NCI-H748 (cell line): Measurements from ENCODE around the gene AEN.
A peak's percentile ranks its signal among the peaks of the same experiment; 100 is the strongest.

Experiments used
- DNase-seq: peaks from one replicate; lab custom pipeline; 2025; ENCODE audit not compliant: unreplicated experiment; lab: John Stamatoyannopoulos, UW

The AEN gene

DNA sequence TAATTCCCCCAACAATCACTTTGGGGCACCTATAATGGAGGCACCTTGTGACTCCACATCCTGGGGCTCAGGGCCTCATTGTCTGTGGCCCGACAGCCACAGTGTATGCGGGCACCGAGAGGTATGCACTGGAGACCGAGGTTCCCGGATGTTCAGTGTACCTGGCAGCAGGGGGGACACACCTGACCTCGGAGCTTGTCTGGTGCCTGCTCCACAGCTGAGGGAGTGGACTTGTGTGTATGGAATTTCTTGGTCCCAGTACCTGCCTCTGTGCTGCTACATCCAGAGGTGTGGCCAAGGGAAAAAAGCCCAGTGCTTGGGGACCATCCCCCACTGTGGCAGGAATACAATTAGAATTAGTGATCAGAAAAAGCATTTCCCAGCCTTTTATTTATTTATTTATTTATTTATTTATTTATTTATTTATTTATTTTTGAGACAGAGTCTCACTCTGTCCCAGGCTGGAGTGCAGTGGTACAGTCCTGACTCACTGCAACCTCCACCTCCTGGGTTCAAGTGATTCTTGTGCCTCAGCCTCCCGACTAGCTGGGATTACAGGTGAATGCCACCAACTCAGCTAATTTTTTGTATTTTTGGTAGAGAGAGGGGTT lies 8.8 kb upstream of the AEN start:
- DNase-seq, result no peak

DNA sequence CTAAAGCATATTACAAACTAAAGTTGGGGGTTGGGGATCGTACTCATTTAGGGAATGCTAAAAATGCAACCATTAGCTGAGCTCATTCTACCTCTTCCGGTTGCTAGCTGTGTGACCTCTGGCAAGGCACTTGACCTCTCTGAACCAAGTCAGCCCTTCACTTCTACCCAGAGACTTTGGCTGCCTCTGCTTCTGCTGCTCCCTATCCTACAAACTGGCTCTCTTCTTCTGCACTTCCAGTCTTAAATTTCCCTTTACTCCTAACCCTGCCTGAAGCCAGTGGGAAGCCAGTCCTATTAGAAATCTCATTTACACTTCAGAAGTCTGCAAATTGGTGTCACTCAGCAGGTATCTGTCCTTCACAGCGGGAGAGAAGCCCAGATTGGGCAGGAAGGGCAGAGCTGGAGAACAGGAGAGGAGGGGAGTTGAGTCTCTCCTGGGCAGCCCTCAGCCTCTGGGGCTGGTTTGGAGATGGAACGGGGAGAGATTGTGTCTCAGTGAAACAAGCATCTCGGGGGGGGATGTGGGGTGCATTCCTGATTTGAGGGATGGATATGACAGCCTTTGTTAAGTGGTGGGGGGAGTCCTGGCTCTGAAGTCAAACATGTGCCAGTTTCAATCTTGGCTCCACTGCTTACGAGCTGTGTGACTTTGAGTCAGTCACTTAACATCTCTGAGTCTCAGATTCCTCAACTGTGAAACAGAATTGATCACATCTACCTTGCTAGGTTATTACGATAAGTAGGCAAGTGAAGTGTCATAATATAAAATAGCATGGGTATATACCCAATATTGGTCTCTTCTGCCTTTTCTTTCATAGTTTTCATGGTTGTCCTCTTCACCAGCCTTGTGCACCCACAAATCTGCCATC lies 7.8 kb upstream of the AEN start:
- DNase-seq, result no peak

DNA sequence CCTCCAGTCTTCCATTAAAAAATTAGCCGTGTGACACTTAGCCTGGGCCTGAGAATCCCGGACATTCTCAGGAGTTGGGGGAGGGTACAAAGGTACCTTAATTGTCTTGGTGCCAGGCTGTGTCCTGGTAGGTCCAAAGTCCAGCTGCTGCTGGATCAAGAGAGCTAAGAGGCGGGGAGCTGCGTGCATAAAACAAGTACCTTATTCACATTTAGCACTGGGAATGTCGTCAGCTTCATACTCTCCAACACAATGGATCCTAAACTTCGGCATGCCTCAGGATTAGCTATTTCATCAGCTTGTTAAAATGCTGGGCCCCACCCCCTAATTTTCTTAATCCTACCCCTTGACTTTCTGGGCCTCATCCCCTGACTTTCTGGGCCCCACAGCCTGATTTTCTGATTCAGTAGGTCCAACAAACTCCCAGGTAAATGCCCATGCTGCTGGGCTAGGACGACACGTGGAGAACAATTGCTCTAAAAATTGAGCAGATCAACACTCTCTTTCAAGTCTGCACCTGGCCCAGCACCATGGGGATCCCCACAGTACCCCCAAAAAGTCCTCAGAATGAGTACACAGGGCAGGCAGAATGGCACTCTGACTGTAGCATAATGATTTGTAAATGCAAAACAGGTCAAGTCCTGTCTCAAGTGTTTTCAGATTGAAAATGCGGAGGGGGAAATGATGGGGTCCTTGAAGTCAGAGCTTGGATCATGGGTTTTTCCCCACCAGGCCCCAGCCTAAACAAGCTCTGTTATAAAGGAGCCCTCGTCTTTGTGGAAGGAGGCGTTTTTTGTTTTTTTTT lies 5.6 kb upstream of the AEN start:
- DNase-seq, result no peak

DNA sequence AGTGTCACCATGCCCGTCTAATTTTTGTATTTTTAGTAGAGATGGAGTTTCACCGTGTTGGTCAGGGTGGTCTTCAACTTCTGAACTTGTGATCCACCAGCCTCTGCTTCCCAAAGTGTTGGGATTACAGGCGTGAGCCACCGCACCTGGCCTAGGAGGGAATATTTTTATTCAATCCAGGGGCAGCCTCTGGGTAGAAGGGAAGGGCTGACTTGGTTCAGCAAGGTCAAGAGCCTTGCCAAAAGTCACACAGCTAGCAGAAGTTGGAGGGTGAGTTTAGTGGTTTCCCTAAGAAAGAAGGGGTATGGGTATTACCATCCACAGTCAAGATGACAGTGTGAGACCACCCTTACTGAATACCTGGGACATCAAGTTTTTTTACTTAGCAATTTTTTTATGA lies 4.9 kb upstream of the AEN start:
- DNase-seq, result no peak

DNA sequence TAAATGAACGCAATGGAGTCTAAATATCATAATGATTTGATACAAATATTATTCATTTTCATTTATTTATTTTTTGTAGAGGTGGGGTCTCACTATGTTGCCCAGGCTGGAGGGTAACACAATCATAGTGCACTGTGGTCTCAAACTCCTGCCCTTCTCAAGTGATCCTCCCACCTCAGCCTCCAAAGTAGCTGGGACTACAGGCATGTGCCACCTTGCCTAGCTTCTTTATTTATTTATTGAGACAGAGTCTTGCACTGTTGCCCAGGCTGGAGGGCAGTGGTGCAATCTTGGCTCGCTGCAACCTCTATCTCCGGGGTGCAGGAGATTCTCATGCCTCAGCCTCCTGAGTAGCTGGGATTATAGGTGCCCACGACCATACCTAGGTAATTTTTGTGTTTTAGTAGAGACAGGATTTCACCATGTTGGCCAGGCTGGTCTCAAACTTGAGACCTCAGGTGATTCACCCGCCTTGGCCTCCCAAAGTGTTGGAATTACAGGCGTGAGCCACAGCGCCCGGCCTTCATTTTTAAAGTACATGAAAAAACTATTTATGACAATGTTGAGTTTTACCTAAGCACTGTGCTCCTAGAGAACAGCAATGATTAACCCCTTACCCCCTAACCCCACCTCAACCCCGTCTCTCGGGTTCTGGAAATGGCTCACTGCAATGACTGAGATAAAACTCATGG lies 4.0 kb upstream of the AEN start:
- no peak for DNase-seq

DNA sequence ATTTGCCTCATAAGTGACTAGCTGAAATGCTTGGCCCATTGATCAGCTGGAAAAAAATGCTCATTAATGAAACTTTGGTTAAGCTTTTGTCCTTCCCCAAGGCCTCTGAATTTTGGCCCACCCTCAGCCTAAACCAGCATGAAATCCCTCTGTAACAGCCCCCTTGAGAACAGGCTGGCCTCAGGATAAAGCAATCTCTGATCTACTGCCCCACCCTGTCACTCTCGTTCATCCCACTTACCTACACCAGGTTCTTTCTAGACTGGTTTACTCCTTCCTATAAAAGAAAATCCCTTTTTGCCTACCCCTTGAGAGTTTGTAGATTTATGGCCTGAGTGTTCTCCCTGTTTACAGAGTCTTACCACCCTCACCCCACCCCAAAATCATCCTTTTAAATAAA lies 3.4 kb upstream of the AEN start:
- no peak for DNase-seq

DNA sequence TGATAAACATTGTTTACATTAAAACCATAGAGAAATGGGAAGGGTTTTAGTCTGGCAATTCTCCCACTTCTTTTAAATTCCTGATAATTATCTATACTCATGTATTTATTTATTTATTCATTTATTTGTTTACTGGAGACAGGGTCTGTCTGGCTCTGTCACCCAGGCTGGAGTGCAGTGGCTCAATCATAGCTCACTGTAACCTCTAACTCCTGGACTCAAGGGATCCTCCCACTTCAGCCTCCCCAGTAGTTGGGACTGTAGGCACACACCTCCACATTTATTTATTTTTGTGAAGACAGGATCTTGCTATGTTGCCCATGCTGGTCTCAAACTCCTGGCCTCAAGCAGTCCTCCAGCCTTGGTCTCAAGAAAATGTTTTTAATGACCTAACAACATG lies 2.5 kb upstream of the AEN start:
- DNase-seq, result no peak

DNA sequence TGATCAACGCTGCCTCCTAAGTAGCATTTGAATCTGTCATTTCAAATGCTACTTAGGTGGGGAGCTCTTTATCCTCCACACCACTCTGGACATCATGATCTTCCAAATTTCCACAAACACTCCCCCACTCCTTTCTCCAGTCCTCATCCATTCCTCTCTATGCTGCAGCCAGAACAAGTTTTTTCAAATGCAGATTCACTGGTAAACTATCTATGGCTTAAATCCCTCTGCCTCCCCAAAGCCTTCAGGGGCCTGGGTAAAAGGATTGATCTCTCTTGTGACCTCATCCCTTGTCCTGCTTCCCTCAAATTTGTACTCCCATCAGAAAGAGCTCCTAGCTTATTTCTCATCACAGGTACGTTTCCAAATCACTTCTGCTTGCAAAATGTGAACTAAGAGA lies 1.3 kb upstream of the AEN start:
- DNase-seq, result no peak

DNA sequence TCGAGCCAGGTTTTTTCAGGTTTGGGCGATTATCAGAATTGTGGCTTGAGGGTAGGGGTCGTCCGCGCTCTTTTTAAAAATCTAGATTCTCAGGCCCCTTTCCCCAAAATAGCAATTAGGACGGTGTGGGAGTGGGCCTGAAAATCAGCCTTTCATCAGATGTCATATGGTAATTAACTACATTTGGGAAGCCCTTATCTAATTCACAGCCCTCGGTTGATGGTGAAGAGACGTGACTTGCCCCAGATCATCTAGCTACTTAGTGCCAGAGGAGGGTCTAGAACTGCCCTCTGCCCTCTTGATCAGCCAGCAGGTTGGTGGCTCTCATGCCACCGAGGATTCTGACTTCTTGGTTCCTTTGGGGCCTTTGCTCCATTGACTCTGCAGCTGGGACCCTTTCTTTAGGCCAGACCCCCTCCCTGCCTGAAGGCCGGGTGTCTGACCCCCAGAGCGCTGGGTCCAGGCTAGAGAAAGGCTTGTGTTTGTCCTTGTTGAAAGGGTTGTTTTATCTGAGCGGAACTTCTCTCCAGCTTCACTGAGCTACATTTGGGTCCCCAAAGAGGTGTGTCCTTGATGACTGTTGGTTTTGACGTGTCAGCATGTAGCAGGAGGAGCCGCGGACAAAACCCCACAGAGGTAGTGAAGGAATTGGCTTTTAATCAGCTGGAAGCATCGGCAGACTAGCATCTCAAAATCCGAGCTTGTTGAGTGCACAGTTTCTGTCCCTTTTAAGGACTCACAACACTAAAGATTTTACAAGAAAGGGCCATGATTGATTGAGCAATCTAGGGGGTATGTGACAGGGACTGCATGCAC lies 857 bp downstream of the AEN start:
- peak; percentile 30 for DNase-seq

DNA sequence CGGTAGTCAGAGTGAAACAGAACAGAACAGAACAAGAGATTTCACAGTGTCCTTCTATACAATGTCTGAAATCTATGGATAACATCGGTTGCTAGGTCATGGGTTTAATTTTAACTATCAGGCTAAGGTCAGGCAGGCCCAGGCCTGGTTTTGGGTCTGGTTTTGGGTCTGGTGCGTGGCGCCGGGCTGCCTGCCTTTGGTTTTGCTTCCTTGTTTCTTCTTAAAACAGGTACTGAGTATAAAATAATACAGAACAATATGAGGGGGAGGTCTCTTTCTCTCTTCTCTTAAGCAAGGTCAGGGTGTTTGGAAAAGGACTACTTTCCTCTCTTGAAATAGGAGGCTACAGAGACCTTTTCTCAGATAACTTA lies 1.4 kb downstream of the AEN start:
- DNase-seq, result no peak

DNA sequence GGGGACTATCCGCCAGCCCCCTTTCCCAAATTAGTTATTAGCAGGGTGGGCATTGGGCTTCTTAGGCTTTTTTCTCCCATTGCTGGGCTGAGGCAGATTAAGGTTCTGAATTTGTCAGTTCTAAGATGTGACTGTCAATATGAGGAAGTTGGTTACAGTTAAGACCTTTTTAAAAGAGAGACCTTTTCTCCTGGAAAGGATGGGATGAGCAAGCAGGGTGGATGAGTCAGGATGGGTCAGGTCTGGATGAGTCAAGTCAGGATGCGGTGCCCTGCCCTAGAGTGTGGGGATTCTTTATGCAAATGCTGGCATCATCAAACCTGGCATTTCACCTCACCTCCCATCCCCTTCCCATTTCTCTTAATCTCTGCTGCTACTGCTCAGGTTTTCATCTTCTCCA lies 1.9 kb downstream of the AEN start:
- no peak for DNase-seq

DNA sequence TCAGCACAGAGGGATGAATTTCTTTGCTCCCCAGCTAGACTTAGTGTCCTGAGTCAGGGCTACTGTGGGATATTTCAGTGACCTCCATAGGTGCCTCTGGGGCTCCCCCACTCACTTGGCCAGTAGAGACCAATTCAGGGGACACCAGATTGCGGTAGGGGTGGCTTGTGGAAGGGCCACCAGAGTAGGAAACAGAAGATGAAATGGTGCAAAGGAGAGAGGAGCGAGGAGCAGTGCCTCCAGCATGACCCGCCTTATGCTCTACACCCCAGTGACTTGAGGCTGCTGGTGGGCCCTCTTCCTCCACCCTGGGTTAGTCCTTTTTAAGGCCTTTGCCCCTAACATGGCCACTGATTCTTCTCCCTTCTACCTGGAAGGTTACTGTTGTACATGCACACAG lies 2.5 kb downstream of the AEN start:
- DNase-seq, result no peak

DNA sequence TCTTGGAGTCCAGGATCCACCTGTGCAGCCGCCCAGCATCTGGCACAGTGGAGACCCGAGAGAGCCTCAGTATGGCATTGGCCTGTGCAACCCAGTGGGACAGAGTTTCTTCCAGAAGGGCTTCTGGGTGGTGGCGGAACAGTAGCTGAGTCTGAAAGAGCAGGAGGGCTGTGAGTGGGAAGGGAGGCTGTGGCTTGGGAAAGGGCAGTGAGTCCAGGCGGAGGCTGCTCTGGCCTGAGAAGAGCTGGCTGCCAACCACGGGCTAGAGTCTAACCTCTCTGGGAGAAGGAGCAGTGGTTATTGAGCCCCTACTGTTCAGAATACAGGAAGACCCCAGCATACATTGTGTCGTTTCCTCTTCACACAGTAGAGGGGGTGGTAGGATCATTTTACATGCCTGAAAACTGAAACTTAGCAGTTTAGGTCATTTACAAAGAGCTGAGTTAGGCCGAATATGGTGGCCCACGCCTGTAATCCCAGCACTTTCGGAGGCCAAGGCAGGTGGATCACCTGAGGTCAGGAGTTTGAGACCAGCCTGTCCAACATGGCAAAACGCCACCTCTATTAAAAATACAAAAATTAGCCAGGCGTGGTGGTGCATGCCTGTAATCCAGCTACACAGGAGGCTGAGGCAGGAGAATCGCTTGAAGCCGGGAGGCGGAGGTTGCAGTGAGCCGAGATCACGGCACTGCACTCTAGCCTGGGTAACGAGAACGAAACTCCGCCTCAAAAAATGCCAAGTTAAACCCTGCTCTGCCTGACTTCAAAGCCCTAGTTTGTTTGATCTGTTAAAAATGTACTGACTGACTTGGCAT lies 3.2 kb downstream of the AEN start:
- DNase-seq, result no peak

DNA sequence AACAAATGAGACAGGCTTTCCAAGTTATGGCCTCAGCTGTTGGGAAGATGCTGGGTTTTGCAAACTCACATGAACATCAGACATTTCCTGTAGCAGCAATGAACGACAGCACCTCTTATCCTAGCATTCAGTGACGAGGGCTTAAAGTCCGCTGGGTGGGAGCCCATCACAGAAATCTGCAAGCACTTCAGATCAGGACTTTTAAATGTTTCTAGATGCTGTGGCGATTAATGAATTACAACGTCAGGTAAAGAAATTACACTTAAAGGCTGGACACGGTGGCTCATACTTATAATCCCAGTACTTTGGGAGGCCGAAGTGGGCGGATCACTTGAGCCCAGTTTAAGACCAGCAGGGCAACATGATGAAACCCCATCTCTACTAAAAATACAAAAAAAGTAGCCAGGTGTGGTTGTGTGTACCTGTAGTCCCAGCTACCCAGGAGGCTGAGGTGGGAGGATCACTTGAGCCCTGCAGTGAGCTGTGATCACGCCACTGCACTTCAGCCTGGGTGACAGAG lies 3.9 kb downstream of the AEN start:
- no peak for DNase-seq

DNA sequence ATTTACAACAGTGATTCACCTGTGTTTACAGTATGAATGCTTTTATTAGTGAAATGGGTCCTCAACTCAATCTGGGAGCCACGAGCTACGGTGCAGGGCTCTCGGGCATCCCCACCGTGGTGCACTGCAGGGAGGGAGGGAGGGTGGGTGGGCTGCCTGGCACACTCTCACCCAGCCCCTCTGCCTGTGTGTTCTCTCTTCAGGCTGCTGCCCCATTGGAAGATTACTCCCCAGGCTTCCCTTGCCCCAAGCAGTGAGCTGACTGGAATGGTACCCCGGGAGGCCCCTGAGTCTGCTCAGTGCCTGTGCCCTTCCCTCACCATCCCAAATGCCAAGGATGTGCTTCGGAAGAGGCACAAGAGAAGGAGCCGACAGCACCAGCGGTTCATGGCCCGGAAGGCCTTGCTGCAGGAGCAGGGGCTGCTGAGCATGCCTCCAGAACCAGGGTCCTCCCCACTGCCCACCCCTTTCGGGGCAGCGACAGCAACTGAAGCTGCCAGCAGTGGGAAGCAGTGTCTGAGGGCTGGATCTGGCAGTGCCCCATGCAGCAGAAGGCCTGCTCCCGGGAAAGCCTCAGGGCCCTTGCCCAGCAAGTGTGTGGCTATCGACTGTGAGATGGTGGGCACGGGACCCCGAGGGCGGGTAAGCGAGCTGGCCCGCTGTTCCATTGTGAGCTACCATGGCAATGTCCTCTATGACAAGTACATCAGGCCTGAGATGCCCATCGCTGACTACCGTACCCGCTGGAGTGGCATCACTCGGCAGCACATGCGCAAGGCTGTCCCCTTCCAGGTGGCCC lies 5.0 kb downstream of the AEN start:
- no peak for DNase-seq

DNA sequence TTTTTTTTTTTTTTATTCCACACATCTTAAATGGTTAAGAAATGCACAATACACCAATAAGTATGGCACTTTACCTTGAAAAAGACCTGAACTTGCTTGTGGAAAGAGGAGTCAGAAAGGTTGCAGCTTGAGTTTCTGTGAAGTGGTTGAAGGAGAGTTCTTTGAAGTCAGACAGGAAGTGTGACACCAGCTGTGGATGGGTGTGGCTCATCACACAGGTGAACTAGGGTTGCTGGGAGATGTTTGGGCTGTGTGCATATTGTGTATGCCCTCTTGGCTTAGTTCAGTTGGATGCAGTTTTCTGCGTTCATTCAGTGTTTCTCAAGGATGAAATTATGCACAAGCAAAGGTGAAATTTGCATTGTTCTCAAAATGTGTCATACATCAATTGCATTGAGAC lies 6.3 kb downstream of the AEN start:
- DNase-seq, result peak; percentile 2

DNA sequence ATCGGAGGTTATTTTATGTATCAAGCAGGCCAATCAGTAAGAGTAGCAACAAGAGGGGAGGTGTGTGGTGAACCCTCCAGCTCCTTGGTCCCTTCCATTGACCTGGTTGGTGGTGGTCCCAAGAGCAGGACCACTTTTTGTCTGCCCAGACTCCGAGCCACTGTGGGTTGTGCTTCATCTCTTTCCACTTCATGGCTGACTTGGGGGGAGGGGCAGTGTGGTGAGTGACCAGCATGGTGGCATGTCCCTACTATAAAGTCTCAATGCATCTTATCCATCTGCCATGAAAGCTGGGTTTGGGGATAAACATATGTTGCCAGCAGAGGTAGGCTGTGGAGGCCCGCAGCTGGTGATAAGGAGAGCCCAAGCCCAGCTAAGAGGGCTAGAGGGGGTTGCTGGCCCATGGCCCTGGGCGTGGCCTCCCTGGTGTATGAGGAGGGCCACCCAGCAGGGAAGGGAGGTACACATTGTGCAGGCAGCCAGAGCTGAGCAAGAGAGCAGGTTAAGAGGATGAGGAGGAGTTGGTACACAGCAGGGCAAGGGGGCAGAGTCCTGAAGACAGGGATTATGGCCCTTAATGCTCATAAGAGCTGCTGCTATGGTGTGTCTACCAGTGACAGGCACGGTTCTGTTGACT lies 7.0 kb downstream of the AEN start:
- no peak for DNase-seq

DNA sequence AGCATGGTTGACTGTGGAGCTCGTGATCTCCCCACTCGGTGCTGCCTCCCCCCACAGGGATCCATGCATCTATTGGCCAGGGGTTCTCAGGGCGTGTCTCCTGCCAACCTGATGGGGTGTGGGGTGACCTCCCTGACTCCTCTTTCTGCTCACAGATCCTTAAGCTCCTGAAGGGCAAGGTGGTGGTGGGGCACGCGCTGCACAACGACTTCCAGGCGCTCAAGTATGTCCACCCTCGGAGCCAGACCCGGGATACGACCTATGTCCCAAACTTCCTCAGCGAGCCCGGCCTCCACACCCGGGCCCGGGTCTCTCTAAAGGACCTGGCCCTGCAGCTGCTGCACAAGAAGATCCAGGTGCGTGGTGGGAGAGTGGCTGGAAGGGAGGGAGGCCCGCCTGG lies 7.9 kb downstream of the AEN start:
- DNase-seq, result no peak
